ENCODE measurements around the gene LARGE2.

The LARGE2 gene

DNA sequence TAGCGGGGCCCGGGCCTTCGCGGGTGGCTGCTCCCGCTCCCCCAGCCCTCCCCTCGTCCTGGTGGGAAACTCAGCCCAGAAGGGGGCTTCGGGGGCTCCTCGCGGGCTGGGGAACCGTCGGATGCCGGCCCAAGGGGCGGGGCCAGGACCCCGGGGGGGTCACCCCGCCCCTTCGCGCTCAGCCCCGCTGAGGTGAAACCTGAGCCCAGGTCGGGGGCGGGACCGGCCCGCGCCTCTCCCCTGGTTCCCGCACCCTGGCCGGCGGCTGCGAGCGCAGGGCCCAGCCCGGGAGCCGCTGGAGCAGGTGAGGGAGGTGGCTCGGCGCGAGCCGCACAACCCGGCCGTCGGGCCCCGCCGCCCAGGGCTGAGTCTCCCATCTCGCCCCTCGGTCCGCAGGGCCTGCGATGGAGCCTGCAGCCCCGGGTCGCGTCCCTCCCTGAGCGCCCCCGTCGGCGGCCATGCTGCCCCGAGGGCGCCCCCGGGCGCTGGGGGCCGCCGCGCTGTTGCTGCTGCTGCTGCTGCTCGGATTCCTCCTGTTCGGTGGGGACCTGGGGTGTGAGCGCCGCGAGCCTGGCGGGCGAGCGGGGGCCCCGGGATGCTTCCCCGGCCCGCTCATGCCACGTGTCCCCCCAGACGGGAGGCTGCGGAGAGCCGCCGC is at the start of gene LARGE2:
Gene LARGE2, plus strand, starts transcription at position 232 of the 658 bp plus-strand sequence. Its CDS starts 227 bp downstream, at position 459.
- DNase-seq: no peak

GRCh38 chr11:45876401-45876800 is 46.1 kb upstream of the LARGE2 start:
- DNase-seq: no peak

DNA sequence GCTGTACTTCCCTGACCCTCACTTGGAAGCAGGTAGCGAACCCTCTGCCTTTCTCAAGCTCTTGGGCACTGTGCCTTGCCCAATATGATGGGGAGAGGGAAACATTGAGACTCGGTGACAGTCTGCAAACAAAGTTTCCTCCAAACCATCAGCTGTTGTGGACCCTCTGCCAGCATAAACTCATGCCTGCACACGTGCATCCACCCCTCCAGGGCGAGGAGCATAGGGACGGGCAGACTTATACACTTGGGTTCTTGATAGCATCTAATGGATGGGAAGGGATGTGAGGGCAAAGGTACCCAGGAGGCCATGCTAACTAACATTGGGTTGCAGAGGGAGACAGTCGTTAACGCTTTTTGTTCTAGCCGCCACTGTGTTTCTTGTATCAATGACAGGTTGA is 45.2 kb upstream of the LARGE2 start:
- DNase-seq: no peak

DNA sequence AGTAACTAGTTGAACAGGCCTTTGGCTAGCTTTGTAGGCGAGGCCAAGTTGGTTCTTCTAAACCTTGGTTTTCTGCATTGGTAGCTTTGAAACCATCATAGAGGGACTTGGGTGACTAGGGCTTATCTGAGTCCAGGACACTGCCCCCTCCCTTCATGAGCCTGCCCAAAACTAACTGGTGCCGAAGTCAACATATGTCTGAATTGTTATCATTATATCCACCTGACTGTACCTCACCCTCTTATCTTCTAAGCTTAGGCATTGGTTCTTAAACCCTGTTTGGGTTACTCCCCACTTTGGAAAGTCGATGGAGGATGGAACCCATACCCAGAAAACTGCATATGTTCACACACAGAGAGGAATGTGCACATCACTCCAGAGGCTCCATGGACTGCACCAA is 44.6 kb upstream of the LARGE2 start:
- DNase-seq: no peak

GRCh38 chr11:45879803-45880686 is 42.4 kb upstream of the LARGE2 start:
- no peak for DNase-seq

DNA sequence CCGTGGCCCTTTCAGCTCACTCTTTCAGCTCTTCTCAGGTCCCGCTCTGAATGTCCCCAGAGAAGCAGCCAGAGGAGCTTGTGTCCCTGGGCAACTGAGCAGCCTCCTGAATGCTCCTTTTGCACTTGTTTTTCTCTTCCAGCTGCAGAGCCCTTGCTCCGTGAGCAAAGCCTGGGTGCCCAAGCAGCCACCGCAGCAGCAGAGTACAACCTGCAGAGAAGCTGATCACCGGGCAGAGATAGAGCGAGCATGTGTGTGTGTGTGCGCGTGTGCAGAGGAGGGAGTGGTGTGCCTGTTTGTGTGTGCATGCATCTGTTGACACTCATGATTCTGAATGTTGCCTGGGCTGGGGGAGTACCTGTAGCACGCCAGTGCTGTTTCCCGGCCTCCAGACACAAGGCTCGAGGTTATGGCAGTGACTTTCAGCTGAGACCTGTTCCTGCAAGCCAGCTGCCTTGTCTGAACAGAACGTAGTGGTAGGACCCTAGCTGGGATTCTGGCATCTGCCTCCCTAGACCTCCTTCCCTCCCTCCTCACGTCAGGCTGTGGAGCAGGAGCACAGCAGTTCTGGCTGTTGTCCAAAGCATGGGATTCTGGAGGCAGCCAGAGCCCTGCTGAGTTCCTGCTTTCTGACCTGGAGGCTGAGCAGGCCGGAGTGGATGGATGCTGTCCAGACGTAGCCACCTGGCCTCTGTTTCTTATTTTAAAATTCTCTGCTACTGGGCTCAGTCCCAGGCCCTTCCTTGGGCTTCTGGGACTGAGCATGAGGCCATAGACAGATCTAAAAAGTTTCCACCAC is 41.5 kb upstream of the LARGE2 start:
- no peak for DNase-seq

- no peak for DNase-seq
Observed at GRCh38 chr11:45881708-45882368, 40.6 kb upstream of the LARGE2 start.

DNA sequence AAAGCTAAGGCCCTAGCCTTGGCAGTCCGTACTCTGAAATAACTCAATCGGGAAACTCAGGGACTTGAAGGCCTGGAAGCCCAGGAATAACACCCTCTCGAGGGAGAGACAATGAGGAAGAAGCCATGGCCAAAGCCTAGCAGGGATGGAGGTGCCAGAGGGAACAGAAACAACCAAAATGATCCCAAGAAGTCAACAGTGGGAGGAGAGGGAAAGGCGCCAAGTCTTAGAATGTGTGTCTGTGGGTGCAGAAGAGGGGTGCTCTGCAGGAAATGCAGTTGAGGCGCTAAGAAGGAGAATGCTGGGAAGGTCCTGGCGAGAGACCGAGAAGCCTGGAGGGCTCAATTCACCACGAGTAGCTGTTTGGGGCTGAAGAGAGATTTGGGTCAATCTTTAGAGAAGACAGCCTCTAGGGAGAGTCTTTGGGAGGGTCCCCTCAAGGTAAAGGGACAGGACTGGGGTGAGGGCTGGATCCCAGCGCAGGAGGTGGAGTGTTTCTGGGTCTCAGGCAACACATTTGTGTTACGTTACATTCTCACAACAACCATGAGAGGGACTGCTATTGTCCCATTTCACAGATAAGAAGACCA is 37.8 kb upstream of the LARGE2 start:
- DNase-seq: no peak

DNA sequence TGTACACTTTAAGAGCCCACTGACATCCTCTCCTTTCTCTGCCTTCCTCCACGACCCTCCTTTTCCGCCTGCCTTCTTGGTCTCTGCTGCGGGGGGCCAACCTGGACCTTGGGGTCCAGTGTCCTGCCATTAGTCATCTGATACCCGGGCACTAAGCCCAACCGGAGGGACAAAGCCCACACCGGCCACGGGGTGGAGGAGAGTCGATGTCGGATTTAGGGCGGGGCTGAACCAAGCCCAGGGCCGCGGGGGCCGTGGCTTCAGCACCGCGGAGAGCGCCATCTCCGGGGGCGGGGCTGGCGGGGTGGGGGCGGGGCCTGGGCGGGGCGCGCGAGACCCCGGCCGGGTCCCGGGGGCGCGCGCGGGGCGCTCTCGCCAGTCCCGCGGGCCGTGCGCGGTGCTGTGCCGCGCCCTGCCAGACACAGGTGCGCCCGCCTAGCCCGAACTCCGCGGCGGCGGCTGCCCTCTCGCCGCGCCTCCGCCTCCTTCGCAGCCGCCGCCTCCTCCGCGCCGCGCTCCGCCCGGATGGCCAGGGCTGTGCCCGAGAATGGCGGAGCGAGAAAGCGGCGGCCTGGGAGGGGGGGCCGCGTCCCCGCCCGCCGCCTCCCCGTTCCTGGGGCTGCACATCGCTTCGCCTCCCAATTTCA is 37.1 kb upstream of the LARGE2 start, which contains the start of gene MAPK8IP1:
Gene MAPK8IP1, plus strand, starts transcription at position 378 of the 647 bp plus-strand sequence. Its CDS starts 170 bp downstream, at position 548.
- peak; percentile 22 to 35 for DNase-seq

DNA sequence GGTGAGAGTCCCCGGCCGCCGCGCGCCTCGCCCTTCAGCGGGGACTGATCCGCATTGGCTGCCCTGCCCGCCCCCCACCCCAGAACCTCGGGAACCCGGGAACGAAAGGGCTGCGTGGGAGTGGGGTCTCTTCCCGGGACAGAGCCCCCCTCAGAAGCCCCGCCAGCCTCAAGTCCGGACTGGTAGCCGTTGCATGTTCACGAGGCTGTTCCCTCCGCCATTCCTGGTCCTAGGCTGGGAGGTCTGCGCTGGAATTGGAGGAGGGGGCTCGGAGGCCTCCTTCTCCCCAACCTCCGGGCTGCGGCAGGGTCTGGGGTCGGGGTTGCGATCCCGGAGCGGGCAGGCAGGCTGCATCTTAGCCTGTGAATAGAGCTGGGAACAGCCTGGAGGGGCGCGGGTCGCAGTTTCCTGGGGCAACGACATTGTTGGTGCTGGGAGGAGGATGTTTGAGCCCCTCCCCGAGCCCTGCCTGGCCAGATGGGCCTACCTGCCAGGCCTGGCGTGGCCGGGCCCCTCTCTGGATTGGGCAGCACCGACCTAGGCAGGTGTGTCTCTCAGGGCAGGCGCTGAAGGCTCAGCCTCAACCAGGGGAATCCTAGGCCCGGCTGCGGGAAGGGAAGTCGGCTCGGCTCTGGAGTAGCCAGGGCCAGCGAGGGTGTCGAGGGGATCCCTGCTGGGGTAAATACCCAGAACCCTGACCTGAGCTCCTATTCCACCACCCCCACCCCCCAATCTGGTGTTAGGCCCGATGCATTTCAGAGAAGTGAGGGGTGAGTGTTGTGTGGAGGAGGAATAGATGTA is 36.3 kb upstream of the LARGE2 start:
- no peak for DNase-seq

GRCh38 chr11:45886816-45887520 is 35.5 kb upstream of the LARGE2 start:
- DNase-seq: no peak

DNA sequence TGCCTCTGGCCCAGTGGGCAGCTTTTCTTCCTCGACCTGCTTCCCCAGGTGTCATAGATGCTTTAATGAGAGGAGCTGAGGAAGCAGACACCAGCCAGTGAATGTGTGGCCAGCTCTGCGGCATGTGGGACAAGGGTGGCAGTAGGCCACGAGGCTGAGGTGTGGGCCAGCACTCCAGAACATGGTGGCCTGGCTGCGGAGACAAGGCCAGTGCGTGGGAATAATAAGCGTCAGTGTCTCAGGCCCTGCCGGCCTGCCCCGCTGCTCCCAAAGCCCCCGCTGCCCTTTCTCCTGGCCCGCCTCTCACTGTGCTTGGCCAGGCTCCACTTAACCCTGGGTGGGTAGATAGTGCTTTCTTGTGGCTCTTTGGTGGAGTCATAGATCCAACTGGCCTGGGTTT is 34.9 kb upstream of the LARGE2 start:
- no peak for DNase-seq

DNA sequence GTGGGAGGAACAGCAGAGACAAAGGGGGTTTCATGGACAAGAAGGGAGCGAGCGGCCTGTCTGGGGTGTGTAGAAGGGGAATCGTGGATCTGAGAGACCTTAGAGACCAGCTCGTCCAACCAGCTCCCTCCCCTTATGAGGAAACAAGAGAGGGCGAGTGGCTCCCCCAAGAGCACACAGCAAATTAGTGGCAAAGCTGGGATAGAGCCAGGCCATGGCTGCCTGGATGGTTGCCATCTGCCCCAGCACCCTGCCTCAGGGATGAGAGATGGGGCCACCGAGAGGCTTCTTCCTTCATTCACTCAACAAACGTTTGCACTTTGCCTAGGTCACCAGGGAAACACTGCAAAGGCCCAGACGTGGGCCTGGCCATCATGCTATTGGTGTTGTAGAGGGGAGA is 32.9 kb upstream of the LARGE2 start:
- DNase-seq: no peak

DNA sequence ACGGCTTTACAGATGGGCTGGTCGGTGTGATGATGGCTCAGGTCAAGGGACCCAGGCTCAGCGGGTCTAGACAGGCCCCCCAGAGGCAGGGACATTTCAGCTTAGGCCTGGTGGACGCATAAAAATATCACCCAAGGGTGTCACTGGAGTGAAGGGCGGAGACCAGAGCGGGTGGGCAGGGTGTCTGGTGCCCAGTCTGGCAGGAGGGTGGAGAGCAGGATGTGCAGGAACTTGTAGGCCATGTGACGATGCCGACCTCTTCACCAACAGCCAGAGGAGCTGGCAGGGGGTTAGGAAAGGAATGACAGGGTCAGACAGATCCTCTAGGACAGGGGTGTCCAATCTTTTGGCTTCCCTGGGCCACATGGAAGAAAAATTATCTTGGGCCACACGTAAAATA is 32.5 kb upstream of the LARGE2 start:
- no peak for DNase-seq

DNA sequence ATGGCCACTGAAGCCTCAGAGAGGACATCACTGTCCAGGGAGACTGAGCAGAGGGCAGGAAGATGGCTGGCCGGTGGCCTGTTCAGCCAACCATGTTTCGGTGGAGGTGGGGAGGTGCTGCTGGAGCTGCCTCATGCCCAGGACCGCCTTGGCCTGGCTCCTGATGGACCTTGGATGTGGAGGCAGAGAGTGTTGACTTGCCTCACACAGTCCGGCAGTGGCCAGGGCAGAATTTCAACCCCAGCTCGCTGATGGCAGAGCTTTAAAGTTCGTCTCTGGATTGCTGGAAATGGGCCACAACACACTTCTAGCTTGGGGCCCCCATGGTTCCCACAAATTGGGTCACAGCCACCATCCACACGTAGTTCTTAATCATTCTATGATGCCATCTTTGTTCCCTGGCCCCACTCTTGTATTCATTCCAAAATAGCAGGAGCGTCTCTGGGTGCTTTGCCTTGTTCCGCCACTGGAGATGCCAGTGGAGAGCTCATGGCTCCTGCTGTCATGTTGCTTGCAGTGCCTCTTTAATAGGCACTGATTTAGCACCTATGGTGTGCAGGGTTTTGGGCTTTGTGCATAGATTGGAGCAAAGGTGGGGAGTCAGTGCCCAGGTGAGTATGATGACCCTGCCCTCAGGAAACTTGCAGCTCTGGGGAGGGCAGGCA is 31.4 kb upstream of the LARGE2 start:
- DNase-seq: no peak

- no peak for DNase-seq
Observed at GRCh38 chr11:45892856-45893255, 29.6 kb upstream of the LARGE2 start.

DNA sequence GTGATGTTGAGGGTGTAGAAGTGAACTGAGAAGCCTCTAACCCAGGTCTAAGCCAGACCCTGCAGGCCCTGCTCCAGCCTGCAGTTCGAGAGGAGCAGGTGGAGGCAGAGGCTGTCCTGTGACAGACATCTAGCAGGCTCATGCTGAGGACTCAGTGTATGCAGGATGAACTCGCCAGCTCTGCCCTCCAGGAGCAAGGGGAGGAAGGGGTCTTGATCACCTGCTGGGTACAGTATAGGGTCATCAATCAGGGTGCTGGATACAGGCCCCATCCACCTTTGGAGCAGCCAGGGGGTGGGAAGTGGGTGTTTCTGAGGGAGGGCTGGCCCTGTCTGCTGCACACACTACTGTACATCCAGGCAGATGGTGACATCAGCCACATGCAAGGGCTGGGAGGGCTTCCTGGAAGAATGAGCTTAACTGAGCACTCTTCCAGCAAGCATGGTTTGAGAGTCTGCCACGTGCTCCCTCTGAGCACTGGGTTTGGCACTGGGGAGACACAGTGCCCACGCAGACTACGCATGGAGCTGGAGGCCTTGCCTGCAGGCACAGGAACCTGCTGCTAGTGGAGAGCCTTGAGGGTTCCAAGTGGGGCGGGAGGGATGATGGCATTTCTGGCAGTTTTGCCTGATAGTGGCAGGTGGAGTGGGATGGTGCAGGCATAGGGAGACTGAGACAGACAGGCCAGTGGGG is 27.8 kb upstream of the LARGE2 start:
- DNase-seq: no peak

DNA sequence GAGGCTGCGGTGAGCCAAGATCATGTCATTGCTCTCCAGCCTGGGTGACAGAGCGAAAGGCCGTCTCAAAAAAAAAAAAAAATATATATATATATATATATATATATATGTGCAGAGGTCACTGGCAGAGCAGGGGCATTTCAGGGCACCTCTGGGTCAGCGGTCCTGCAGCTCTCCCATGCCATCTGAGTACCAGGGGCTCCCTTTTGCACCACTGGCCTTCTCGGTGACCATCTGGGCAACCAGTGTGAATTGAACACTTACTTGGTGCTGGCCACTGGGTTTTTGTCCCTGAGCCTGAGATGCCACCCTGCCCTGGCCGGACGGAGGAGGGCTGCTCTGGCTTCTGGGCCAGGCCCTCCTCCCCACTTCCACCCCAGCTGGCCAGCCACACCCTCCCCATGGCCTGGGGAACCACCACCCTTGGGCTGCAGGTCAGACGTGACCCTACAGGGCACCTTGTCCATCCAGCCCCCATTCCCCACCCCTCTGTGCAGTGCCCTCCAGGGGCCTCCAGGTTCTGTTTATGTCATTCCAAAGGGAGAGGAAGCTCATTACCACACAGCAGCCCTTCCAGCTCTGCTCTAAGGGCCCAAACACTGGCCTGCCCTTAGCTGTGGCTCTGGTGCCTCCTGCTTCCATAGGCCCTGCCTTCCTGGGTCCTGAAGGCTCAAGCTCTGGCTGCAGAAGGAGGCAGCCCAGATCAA is 26.8 kb upstream of the LARGE2 start:
- DNase-seq: no peak
